ENCODE data around the gene HIVEP3.

GRCh38 chr1:41856151-41856943, 62.4 kb downstream of the HIVEP3 start:
- no peak for TF ChIP-seq EZH2 (IDR thresholded peaks at IDR 0.05; ENCODE audit: low read length)
- no peak for TF ChIP-seq CTCF (optimal IDR thresholded peaks at IDR 0.05 in 1 of 3, IDR thresholded peaks at IDR 0.05 in 1 of 3, conservative IDR thresholded peaks at IDR 0.05 in 1 of 3; ENCODE audit: extremely low read depth in 1 of 3, insufficient read depth in 2 of 3, low read length in 3 of 3)

All from keratinocyte (primary cell).